Putamen (tissue), 1 donor: ENCODE data around the gene MXD1.
A peak's percentile ranks its signal among the peaks of the same experiment; 100 is the strongest.
"Not testable (repeated sequence)": the region's sequence is repeated elsewhere in the genome, so short reads cannot be mapped to it uniquely, and the experiment has no call there.

Experiments used
- DNase-seq: peaks from one replicate; pipeline ENCODE4 v3.0.0-alpha.2; 2016; ENCODE audit warnings: low spot score

MXD1 gene, protein sequence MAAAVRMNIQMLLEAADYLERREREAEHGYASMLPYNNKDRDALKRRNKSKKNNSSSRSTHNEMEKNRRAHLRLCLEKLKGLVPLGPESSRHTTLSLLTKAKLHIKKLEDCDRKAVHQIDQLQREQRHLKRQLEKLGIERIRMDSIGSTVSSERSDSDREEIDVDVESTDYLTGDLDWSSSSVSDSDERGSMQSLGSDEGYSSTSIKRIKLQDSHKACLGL

DNA sequence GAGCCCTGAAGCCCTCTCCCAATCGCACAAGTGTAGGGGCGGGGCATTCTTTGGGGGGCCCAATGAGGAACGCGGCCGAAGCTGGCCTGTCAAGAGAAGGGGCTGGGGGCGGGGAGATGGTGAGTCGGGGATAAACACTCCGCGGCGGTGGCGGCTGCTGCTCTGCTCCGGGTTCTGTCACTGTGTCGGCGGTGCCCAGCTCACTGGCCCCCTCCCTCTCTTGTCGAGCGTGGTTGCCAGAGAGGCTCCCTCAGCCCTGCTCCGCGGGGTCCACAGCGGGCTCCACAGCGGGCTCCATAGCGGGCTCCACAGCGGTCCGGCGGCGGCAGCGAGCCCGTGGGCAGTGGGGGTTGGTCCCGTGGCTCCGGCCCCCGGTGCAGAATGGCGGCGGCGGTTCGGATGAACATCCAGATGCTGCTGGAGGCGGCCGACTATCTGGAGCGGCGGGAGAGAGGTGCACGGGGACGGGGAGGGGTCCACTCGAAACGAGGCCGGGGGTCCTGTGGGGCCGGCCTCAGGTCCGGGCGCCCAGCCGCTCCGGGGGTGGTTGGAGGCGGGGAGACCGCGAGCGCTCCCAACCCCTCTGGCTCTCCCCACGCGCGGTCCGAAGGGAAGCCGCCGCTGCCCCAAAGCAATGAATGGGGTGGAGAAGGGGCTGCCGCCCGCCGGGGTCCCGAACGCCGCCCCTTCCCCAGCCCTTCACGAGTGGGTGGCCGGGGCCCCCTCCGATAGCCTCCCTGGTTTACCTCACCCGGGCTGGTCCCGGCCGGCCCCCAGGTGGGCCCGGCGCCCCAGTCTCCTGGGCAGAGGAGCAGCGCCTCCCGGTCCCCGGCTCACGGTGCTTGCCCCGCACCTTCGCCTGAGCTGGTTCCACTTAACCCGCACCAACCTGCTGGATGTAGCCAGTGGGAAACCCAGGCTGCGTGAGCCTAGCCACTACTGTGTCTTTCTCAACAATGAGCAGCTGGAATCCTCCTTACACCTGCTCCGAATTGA lies at the start of gene MXD1:
MXD1 (plus strand) TSS at position 160 of the 996 bp plus-strand sequence; CDS start at position 382, 222 bp downstream.
- no peak for DNase-seq

DNA sequence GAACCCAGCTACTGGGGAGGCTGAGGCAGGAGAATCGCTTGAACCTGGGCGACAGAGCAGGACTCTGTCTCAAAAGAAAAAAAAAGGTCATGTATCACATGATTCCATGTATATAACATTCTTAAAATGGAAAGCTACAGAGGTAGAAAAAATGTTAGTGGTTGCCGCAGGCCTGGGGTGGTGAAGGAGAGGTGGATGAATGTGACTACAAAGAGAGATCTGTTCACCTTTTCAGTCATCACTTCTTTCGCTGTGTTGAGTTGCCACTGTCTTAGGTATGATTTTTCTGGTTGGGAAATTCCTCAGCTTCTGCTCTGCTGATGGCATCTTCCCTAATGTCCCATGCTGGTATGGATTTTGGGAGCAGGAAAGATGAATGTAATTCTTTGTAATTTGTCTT lies 26.5 kb upstream of the MXD1 start:
- no peak for DNase-seq

DNA sequence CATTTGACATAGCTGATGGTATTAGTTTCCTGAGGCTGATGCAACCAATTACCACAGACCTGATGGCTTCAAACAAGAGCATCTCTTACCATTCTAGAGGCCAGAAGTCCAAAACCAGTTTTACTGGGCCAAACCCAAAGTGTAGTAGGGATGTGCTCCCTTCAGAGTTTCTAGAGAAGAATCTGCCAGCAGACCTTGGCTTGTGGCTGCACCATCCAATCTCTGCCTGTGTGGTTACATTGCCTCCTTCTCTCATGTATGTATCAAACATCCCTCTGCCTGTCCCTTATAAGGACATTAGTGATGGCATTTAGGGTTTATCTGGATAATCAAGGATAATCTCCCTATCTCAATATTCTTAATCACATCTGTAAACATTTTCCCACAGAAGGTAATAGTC lies 25.6 kb upstream of the MXD1 start:
- DNase-seq: no peak

DNA sequence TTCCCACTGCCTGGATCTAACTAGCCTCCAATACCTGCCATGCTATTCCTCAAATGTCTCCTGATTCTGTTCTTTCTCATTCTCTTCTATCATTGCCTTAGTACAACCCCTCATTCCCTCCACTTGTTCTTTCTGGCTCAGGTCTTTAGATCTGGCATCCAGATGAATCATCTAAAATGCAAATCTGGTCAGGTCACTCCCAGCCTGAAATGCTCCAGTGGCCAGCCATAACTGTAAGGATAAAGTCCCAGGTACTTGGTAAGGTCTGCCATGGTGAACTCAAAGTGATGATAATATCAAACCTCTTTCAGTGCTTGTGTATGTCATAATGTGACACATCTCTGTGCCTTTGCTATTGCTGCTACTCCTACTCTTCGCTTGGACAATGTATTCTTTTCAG lies 24.0 kb upstream of the MXD1 start:
- no peak for DNase-seq

DNA sequence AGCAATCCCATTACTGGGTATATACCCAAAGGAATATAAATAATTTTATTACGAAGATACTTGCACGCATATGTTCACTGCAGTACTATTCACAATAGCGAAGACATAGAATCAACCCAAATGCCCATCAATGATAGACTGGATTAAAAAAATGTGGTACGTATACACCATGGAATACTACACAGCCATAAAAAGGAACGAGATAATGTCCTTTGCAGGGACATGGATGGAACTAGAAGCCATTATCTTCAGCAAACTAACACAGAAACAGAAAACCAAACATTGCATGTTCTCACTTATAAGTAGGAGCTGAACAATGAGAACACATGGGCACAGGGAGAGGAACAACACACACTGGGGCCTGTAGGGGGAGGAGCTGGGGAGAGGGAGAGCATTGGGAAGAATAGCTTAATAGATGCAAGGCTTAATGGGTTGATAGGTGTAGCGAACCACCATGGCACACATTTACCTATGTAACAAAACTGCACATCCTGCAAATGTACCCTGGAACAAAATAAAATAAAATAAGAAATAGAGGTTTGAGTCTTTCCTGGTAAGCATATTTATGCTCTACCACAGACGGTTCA lies 22.0 kb upstream of the MXD1 start:
- not testable (repeated sequence) for DNase-seq

DNA sequence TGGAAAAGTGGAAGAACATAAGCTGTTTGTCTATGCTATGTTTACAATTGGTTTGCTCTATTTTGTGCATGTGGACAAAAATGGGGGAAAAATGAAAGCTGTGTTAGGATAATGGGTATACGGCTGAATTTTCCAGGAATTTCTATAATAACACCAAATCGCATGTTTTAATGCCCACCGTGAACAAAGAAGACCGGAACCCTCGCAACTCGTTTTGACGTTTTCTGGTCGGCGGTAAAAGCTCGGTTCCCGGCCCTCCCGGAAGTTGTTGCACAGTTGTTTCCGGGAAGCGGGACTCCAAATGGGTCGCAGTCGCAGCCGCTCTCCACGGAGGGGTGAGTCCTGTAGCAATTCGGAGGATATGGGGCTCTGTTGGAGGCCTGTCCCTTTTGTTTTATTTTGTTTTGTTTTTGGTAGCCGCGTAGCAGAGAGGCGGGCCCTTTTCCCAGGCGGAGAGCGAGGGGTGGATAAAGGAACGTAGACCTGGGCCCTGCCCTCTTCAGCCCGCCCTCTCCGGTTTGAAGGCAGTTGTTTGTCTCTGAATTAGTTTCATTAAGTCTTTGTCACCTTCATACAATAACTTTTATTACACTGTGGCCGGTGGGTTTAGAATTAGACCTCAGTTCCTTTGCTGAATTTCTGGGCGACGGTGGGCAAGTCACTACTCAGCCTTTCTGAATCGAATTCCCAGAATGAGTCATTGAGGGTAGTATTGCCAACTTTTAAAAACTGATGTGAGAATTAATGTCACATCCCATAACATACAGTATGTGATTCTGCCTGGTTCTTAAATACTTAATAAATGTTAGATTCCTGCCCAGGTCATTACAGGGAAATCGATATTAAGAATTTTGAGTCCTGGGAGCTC lies 21.0 kb upstream of the MXD1 start, which contains the start of gene SNRNP27:
SNRNP27 (plus strand) TSS at position 273 of the 868 bp plus-strand sequence; CDS start at position 302, 29 bp downstream.
- peak; percentile 79 for DNase-seq

DNA sequence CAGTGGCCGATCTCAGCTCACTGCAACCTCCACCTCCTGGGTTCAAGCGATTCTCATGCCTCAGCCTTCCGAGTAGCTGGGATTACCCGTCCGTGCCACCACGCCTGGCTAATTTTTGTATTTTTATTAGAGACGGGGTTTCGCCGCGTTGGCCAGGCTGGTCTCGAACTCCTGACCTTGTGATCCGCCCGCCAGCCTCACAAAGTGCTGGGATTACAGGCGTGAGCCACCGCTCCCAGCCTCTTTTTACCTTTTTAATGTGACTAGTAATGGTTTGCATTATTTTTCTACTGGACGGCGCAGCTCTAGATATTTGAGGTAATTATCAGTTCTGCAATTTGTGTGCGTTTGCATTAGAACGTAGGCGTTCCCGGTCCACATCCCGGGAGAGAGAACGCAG lies 20.2 kb upstream of the MXD1 start:
- not testable (repeated sequence) for DNase-seq

DNA sequence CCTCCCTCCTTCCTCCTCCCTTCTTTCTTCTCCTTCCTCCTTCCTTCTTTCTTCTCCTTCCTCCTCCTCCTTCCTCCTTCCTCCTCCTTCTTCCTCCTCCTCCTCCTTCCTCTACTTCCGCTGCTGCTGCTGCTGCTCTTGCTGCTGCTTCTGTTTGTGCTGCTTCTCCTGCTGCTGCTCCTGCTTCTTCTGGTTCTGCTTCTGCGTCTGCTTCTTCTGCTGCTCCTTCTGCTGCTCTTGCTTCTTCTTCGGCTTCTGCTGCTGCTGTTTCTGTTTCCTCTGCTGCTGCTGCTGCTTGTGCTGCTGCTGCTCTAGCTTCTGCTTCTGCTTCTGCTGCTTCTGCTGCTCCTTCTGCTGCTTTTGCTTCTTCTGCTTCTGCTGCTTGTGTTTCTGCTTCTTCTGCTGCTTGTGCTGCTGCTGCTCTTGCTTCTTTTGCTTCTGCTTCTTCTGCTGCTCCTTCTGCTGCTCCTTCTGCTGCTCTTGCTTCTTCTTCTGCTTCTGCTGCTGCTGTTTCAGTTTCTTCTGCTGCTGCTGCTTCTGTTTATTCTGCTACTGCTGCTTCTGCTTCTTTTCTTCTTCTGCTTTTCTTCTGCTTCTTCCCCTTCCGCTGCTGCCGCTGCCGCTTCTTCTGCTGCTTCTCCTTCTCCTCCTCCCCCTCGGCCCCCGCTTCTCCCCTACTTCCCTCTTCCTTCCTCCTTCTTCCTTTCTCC lies 12.5 kb upstream of the MXD1 start:
- DNase-seq: no peak

DNA sequence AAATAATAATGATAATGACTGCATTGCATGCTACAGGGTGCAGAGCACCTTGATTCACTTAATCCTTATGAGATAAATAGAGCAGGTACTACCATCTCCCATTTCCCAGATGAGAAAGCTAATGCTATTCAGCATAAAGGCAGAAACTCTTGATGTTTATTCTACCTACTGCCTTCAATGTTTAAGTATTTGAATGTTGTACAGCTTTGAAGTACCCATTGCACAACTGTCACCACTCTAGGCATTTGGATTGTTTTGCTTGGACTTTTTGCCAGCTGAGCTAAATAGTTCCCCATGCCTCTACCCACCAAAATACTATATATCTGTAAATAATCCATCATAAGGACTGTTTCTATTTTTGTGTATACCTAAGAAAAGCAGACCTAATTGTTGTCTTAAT lies 7.7 kb upstream of the MXD1 start:
- no peak for DNase-seq

DNA sequence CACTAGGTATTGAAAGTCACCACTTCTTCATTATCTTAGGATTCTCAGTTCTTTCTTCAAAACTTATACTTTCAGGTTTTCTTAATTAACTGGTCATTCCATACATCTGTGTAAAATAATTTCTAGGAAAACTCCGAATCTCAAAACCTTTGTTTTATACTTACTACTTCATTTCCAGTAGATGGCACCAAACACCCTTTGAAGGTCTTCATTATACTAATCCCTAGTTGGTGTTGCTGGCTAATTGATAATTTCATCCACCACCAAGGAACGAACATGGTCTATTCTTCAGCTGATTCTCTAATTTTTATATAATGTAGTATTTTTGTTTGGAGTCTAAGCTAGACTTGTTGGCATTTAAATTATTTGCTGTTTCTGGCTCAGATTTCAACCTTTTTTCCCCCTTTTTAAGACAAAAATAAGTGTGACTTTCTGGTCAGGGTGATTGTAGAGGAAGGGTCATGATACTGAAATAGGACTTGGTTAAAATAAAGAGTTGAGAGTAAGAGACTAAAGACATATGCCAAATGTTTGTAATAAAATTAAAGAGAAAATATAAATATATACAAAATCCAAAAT lies 2.8 kb upstream of the MXD1 start:
- peak; percentile 73 for DNase-seq

DNA sequence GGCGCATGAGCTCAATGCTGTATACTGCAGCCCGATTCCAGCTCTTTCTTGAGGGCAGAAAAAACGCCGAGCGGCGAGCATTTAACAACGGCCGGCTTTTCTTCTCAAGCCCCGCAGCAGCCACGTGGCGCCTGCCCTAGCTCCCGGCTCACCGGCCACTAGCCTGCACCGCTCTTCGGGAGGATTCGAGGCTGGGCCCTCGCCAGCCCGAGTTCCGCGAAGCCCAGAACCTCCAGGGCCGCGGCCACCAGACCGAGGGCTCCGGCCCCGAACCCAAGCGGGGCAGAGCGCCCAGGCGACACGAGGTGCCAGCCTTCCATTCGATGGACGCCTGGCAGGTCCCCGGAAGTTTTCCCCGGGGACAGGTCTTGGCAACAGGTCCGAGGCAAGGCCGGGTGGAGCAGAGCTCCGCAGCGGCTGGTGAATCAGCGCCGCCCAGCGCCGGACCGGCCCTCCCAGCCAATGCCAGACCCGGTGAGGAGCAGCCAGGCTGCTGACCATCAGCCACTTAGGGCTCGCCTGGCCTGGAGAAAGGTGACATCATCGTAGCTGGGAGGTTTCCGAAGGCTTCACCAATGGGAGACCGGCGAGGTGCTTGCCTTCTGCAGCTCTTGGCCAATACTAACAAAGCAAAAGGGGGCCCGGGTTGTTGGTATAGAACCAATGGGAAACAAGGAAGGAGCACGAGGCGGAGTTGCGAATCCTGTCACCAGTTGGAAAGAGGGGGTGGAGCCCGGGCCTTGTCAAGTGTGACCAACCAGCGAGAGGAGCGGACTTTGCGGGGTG lies 552 bp upstream of the MXD1 start:
- DNase-seq: peak; percentile 100

DNA sequence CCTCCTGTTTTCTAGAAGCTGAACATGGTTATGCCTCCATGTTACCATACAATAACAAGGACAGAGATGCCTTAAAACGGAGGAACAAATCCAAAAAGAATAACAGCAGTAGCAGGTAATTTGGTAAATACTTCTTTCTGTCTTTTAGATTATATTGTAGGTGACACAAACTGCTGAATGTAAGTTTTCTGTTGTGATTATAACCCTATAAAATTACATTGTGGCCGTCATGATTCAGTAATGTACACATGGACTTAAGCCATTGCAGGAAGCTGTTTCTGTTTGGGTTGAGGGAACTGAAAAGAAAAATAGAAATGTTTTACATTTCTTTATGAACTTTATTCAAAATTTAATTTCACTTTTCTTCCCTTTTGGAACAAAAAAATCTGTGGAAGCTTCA lies 1.2 kb downstream of the MXD1 start:
- no peak for DNase-seq

DNA sequence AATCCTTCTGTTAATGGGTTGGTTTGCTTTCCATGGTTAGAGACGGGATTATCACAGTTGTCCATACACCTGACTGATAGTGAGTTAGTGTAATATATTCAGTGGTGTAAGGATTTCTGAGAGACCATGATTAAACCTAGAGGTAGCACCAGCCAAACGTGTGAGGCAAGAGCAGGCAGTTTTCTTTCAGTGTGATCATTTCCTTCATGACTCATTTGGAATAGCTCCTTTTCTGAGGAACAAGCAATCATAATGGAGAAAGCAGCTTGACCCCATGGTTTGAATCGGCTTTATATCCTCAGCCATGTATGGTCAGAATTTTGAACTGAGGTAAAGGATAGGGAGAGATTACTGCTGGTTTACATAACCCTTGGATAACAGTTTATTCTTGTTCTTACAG lies 2.9 kb downstream of the MXD1 start:
- no peak for DNase-seq

DNA sequence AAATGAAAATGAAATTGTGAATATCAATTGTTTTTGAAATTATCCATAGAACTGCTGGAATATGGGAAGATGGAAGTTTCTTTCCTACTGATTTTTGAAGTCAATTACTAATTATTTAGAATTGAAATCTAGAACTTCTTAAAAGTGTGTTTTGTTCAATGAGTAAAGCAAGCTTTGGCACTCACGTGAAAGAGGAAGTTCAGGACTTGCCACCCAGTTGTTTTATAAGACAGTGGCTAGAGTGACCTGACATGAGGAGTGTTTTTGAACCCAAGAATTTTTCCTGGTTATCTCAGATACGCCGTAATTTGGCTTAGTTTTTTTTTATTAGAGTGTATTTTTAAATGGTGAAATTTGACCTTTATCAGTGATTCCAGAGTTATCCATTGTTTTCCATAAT lies 3.5 kb downstream of the MXD1 start:
- no peak for DNase-seq

DNA sequence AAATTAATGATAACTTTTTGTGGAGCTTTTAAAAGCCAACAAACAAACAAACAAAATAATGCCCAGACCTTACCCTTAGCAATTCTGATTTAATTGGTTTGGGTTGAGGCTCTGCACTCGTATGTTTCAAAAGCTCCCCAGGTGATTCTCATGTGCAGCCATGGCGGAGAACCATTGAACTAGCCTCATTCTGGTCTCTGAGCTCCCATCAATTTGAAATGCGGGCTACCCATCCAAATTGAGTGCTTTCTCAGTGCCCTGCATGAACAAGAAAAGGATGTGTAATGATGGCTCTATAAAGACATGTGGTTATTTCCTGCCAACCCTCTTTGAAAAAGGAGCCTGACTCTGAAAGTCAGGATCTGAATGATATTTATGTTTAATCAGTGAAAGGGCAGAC lies 8.2 kb downstream of the MXD1 start:
- DNase-seq: no peak

DNA sequence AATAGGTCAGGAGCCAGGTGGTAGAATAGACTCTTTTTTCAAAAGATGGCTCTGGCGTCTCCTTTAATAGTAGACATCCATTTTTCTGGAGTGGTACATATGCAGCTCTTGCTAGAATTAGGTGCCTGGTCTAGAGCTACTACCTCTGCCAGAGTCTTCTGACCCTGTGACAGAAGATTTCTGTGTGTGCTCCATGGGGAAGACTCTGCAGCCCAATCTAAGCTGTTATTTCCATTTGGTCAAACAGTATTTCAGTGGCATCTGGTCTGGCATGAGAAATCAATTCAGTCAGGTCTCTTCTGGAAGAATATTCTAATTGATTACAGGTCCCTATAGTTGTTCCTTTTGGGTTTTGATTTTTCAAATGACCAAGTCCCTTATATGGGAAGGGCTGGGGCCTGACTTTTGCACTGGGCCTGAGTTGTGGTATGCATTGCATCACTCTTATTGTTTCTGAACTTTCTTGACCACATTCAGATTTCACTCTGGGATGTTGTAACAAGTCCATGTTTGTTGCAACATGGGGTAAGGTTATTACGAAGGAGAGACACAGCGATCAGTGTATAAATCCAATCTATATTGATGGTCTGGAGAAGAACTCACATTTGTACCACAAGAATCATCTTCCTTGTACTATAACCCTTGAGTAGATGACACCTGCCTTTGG lies 12.1 kb downstream of the MXD1 start:
- no peak for DNase-seq

DNA sequence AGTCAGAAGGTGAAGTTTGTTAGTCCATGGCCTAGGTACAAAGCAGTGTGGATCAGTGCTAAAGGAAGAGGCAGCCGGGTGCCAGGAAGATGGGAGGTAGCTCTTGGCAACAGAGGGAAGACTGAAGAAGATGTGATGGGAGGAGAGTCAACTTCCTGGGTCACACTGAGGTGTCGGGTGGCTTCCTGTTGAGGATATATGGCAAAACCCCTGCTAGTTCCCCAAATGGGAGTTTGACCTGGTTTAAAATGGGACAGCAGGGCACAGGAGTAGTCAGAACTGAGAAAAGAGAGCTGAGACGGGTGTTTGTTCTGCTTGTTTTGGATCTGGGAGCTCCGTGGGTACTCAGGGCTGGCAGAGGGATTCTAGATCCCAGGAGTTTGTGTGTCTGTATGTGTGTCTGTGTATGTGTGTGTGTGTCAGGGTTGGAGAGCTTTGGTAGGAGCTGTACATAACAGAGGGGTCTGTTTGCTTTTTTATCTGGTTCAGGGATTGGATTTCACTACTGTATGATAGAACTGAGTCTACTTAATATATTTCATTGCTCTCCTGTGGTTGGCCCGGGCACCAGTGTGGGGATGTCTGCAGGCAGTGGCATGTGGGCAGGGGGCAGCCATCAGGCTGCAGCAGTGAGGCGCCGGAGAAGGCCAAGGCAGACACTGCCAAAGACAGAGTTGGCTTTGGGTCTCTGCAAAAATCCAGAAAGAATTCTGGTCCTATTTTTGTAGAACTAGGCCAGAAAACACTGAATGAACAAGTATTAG lies 17.1 kb downstream of the MXD1 start:
- no peak for DNase-seq

DNA sequence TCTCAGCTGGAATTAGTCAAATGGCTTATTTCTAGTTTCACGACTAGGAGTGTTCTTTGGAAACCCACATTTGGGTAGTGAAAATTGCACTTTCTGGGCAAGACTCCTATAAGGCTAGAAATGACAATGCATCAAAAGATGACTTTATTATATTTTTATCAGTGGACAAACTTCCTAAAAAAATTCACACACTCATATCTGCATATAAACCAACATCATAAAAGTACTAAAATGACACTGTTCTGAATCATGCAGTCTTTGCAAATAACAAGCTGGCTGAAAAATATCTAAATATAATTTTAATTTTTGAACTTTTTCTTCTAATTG lies 17.6 kb downstream of the MXD1 start:
- no peak for DNase-seq
